Measurements from ENCODE around the gene GPRC5C.

The GPRC5C gene

GRCh38 chr17:74433421-74434121 lies 1.7 kb downstream of the GPRC5C start:
- DNase-seq (ENCODE audit: low spot score) = no peak

- DNase-seq (ENCODE audit: low spot score) = no peak
Measured at GRCh38 chr17:74435775-74436359, 4.0 kb downstream of the GPRC5C start.

GRCh38 chr17:74437702-74438101 lies 5.8 kb downstream of the GPRC5C start:
- DNase-seq (ENCODE audit: low spot score) = no peak

- DNase-seq (ENCODE audit: low spot score) = no peak
Measured at GRCh38 chr17:74439691-74440567, 8.0 kb downstream of the GPRC5C start.

GRCh38 chr17:74441537-74441936 lies 9.6 kb downstream of the GPRC5C start:
- DNase-seq (ENCODE audit: low spot score) = no peak

GRCh38 chr17:74442291-74442669 lies 10.4 kb downstream of the GPRC5C start:
- DNase-seq (ENCODE audit: low spot score) = no peak

- DNase-seq (ENCODE audit: low spot score) = peak; percentile 66
Measured at GRCh38 chr17:74442670-74443515, 11.0 kb downstream of the GPRC5C start.

- no peak for DNase-seq (ENCODE audit: low spot score)
Measured at GRCh38 chr17:74443516-74444296, 11.8 kb downstream of the GPRC5C start.

GRCh38 chr17:74444406-74444805 lies 12.5 kb downstream of the GPRC5C start:
- no peak for DNase-seq (ENCODE audit: low spot score)

GRCh38 chr17:74445158-74445557 lies 13.3 kb downstream of the GPRC5C start:
- no peak for DNase-seq (ENCODE audit: low spot score)

GRCh38 chr17:74446551-74447500 lies 14.9 kb downstream of the GPRC5C start:
- no peak for DNase-seq (ENCODE audit: low spot score)

GRCh38 chr17:74447628-74448159 lies 15.8 kb downstream of the GPRC5C start:
- no peak for DNase-seq (ENCODE audit: low spot score)

GRCh38 chr17:74448756-74449155 lies 16.9 kb downstream of the GPRC5C start:
- DNase-seq (ENCODE audit: low spot score) = no peak

- no peak for DNase-seq (ENCODE audit: low spot score)
Measured at GRCh38 chr17:74449306-74449705, 17.4 kb downstream of the GPRC5C start.

GRCh38 chr17:74449773-74450172 lies 17.9 kb downstream of the GPRC5C start:
- DNase-seq (ENCODE audit: low spot score) = no peak

GRCh38 chr17:74450231-74450630 lies 18.3 kb downstream of the GPRC5C start:
- DNase-seq (ENCODE audit: low spot score) = no peak

- DNase-seq (ENCODE audit: low spot score) = no peak
Measured at GRCh38 chr17:74450925-74451403, 19.1 kb downstream of the GPRC5C start.

GRCh38 chr17:74451557-74451956 lies 19.7 kb downstream of the GPRC5C start:
- no peak for DNase-seq (ENCODE audit: low spot score)

- DNase-seq (ENCODE audit: low spot score) = no peak
Measured at GRCh38 chr17:74452033-74452840, 20.3 kb downstream of the GPRC5C start.

Data from globus pallidus (tissue), 1 donor.